Stimulated activated CD4-positive, alpha-beta T cell treated with anti-CD3 and anti-CD28 coated beads, Interleukin-2, amount 100 ng/mL, for 4 hours (primary cell): Measurements from ENCODE around the gene MAP2.
A peak's percentile ranks its signal among the peaks of the same experiment; 100 is the strongest.

Experiments used
- DNase-seq: peaks from one replicate; pipeline ENCODE4 v3.0.0-alpha.2; 2020; ENCODE audit warnings: low read depth

Gene MAP2, protein sequence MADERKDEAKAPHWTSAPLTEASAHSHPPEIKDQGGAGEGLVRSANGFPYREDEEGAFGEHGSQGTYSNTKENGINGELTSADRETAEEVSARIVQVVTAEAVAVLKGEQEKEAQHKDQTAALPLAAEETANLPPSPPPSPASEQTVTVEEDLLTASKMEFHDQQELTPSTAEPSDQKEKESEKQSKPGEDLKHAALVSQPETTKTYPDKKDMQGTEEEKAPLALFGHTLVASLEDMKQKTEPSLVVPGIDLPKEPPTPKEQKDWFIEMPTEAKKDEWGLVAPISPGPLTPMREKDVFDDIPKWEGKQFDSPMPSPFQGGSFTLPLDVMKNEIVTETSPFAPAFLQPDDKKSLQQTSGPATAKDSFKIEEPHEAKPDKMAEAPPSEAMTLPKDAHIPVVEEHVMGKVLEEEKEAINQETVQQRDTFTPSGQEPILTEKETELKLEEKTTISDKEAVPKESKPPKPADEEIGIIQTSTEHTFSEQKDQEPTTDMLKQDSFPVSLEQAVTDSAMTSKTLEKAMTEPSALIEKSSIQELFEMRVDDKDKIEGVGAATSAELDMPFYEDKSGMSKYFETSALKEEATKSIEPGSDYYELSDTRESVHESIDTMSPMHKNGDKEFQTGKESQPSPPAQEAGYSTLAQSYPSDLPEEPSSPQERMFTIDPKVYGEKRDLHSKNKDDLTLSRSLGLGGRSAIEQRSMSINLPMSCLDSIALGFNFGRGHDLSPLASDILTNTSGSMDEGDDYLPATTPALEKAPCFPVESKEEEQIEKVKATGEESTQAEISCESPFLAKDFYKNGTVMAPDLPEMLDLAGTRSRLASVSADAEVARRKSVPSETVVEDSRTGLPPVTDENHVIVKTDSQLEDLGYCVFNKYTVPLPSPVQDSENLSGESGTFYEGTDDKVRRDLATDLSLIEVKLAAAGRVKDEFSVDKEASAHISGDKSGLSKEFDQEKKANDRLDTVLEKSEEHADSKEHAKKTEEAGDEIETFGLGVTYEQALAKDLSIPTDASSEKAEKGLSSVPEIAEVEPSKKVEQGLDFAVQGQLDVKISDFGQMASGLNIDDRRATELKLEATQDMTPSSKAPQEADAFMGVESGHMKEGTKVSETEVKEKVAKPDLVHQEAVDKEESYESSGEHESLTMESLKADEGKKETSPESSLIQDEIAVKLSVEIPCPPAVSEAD (N-terminal part only)

GRCh38 chr2:209423562-209424198 lies at the start of gene MAP2:
MAP2 (plus strand) TSS chr2:209424047; CDS start chr2:209653171, 229,124 bp downstream.
- peak; percentile 41 for DNase-seq

GRCh38 chr2:209376686-209377085 lies 47.2 kb upstream of the MAP2 start:
- no peak for DNase-seq

GRCh38 chr2:209380293-209380692 lies 43.6 kb upstream of the MAP2 start:
- no peak for DNase-seq

GRCh38 chr2:209381091-209381490 lies 42.8 kb upstream of the MAP2 start:
- no peak for DNase-seq

DNA sequence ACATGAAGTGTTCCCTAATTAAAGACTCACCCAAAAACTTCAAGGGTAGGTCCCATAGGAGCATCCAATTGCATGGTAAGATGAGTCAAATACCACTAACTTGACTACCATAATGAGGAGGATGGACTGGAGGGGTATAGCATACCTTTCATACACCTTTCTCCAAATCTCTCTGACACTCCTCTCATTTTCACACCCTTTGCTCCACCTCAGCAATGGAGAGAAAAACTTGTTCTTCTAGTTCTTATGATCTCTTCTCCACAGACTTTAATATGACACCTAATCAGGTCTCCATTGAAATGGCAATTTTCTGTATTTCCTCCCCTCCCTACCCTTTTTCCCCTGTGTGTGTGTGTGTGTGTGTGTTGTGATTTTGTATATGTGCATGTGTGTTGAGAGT lies 41.1 kb upstream of the MAP2 start:
- no peak for DNase-seq

DNA sequence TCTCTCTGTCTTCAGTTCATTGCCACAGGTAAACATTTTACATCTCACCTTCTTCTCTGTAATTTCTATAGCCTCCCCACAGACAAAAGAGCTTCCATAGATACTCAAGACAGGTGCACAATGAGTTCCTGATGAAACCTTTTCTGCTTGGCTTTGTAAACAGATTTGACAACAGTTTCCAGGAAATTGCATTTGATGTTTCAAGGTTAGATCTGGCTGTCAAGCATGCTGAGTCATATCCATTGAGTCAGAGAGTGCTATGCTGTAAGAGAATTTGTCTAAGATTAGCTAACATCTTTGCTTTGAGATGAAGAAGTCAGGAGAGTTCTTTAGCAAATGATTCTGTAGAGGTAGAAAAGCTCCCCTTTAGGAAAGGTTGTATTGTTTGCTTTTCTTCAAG lies 40.6 kb upstream of the MAP2 start:
- no peak for DNase-seq

DNA sequence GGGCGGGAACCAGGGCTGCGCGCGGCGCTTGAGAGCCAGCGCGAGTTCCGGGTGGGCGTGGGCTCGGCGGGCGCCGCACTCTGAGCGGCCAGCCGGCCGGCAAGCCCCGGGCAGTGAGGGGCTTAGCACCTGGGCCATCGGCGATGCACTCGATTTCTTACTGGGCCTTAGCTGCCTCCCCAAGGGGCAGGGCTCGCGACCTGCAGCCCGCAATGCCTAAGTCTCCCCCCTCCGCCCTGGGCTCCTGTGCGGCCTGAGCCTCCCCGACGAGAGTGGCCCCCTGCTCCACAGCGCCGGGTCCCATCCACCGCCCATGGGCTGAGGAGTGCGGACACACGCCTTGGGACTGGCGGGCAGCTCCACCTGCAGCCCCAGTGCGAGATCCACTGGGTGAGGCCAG lies 36.5 kb upstream of the MAP2 start:
- DNase-seq: no peak

- no peak for DNase-seq
These were observed 35.3 kb upstream of the MAP2 start for GRCh38 chr2:209388446-209389037.

GRCh38 chr2:209389171-209389618 lies 34.7 kb upstream of the MAP2 start:
- DNase-seq: no peak

DNA sequence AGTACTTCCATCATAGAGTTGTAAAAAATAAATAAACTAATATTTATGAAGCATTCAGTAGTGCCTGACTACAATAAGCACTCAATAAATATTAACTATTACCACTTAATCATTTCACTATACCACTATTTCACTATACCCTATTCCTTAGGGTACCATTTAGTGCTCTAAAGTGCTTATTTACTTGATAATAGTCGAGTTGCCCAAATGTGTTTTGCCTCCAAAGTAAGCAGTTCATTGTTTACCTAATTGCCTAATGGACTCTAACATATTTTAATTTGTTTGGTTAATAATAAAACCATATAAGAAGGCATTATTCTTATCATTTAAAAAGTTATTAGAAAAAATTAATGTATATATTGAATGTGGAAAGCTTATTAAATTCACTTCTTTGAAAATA lies 33.0 kb upstream of the MAP2 start:
- DNase-seq: no peak

DNA sequence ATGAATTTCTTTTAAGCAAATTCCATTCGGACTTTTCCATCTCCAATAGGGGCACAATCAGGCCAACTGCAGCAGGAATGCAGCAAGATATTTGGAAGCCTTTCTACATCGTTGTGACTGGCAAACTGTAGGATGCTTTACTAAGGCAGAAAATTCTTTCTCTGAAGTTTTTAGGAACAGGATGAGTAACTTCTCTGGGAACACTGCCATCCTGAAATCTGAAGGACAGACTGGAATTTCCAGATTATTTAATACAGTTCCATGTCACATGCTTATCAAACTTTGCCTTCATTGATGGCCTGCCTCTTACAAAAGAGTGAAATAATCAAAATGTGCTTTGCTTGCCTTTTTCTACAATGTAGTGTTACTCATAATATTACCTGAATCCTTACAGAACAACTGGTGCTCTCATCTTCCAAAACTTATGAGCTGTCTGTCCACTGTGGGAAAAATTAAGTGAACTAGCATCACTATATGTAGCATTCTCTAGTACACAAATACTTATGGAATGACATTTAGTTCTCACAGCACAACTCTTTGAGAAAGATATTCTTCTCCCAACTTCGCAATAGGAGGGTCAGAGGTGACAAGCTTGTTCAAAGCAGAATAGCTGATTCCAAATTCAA lies 32.0 kb upstream of the MAP2 start:
- DNase-seq: no peak

- DNase-seq: no peak
These were observed 28.6 kb upstream of the MAP2 start for GRCh38 chr2:209395229-209395628.

DNA sequence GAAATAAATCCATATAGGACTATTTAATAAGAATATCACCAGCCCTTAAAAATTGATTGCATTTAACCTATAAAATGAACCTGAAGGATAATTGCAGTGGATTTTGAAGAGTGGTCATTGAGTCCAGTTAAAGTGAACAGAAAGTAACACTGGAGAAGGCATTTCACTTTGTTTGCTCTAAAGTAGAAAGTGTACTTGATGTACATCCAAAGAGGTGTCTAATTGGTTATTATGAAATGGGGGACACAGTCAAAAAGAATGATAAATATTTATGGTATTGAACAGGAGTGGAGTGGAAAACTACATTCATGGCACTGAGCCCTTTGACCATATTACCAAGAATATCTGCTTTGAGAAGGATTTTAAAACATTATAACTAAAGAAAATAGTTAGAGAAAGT lies 28.2 kb upstream of the MAP2 start:
- DNase-seq: no peak

- no peak for DNase-seq
These were observed 25.4 kb upstream of the MAP2 start for GRCh38 chr2:209398463-209398862.

DNA sequence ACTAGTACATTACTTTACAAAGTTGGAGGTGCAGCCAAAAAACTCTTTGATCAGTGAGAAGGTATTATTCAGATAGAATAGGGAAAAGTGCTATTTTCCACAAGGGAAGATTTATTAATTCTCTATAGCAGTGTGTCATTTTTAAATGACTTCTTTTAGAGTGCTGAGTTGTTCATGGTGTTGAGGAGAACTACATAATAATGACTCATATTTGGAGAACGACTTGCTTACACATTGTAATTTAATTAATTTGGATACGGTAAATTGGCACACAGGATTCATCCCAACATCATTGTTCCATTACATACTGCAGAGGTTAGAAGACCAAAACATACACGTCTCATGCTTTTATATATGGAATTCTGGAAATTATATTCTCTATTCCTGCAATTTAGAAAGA lies 22.1 kb upstream of the MAP2 start:
- no peak for DNase-seq

GRCh38 chr2:209411296-209411695 lies 12.6 kb upstream of the MAP2 start:
- DNase-seq: no peak

- no peak for DNase-seq
These were observed 12.1 kb upstream of the MAP2 start for GRCh38 chr2:209411718-209412117.

DNA sequence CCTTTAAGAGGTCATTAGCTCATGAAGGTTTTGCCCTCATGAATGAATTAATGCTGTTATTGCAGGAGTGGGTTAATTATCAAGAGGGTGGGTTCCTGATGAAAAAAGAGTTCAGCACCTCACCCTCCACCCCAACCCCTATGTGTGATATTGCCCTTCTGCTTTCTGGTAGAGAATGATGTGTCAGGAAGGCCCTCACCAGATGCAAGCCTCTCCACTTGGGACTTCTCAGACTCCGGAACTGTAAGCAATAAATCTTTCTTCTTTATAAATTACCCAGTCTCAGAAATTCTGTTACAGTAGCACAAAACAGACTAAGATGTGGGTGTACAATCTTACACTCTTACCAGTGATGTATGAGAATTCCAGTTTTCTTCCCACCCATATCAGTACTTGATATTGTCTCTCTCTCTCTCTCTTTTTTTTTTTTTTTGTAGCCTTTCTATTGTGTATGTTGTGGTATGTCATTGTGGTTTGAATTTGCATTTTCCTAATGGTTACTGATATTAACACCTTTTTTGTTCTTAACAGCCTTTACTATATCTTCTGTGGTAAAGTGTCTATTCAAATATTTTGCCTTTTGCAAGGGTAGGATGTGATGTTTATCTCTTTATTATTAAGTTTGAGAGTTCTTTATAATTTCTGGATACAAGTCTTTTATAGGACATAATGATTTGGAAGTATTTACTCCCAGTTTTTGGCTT lies 10.4 kb upstream of the MAP2 start:
- no peak for DNase-seq

GRCh38 chr2:209416913-209417312 lies 6.9 kb upstream of the MAP2 start:
- no peak for DNase-seq

GRCh38 chr2:209422191-209422754 lies 1.6 kb upstream of the MAP2 start:
- DNase-seq: no peak
